HEK293T (cell line): ENCODE measurements around the gene MSS51.

Experiments
- CTCF ChIA-PET: fragments of 350-600 bp; formaldehyde crosslinking; extraction: SDS; loops from one replicate; lab custom pipeline; 2021; ENCODE audit warnings: antibody characterized with exemption, inconsistent platforms; lab: Yijun Ruan, JAX
- POLR2A ChIA-PET: fragments of 350-600 bp; formaldehyde crosslinking; extraction: SDS; loops from one replicate; lab custom pipeline; 2020; ENCODE audit warnings: antibody characterized with exemption, inconsistent platforms; lab: Yijun Ruan, JAX
- DNase-seq: peaks from one replicate; pipeline ENCODE4 v3.0.0; 2012; ENCODE audit warnings: mixed read lengths; ENCODE audit errors: extremely low spot score
- ARNT ChIP-seq: fragments of 450-650 bp; IDR thresholded peaks from 2 replicates; pipeline ENCODE4 v1.6.1; 2017; ENCODE audit warnings: mild to moderate bottlenecking
- BHLHE40 ChIP-seq: fragments of 450-650 bp; IDR thresholded peaks from 2 replicates; pipeline ENCODE4 v1.6.1; 2016; ENCODE audit warnings: mild to moderate bottlenecking, moderate library complexity, borderline replicate concordance
- CTBP1 ChIP-seq: fragments of 450-650 bp; IDR thresholded peaks from 2 replicates; pipeline ENCODE4 v1.6.1; 2016; ENCODE audit warnings: borderline replicate concordance
- ELF4 ChIP-seq: fragments of 450-650 bp; IDR thresholded peaks from 2 replicates; pipeline ENCODE4 v1.6.1; 2017; ENCODE audit warnings: antibody characterized with exemption
- FOXA1 ChIP-seq: fragments of 450-650 bp; IDR thresholded peaks from 2 replicates; pipeline ENCODE4 v1.6.1; 2016; ENCODE audit warnings: mild to moderate bottlenecking
- FOXK2 ChIP-seq: fragments of 450-650 bp; IDR thresholded peaks from 2 replicates; pipeline ENCODE4 v1.6.1; 2016; ENCODE audit warnings: mild to moderate bottlenecking
- FOXM1 ChIP-seq: fragments of 450-650 bp; IDR thresholded peaks from 2 replicates; pipeline ENCODE4 v1.6.1; 2017; ENCODE audit warnings: mild to moderate bottlenecking, borderline replicate concordance
- HDGF ChIP-seq: fragments of 450-650 bp; IDR thresholded peaks from 2 replicates; pipeline ENCODE4 v1.6.1; 2017; ENCODE audit warnings: antibody characterized with exemption, borderline replicate concordance
- L3MBTL2 ChIP-seq: fragments of 450-650 bp; conservative IDR thresholded peaks from 2 replicates; pipeline ENCODE4 v1.6.1; 2016; ENCODE audit warnings: mild to moderate bottlenecking
- LEF1 ChIP-seq: fragments of 450-650 bp; IDR thresholded peaks from 2 replicates; pipeline ENCODE4 v1.6.1; 2017; ENCODE audit warnings: mild to moderate bottlenecking, borderline replicate concordance
- NFRKB ChIP-seq: fragments of 450-650 bp; IDR thresholded peaks from 2 replicates; pipeline ENCODE4 v1.6.1; 2016; ENCODE audit warnings: mild to moderate bottlenecking, moderate library complexity
- SP1 ChIP-seq: fragments of 450-650 bp; IDR thresholded peaks from 2 replicates; pipeline ENCODE4 v1.6.1; 2017
- SUZ12 ChIP-seq: fragments of 450-650 bp; IDR thresholded peaks from 2 replicates; pipeline ENCODE4 v1.6.1; 2016; ENCODE audit warnings: mild to moderate bottlenecking
- TARDBP ChIP-seq: fragments of 450-650 bp; IDR thresholded peaks from 2 replicates; pipeline ENCODE4 v1.6.1; 2016
- ZNF384 ChIP-seq: fragments of 450-650 bp; IDR thresholded peaks from 2 replicates; pipeline ENCODE4 v1.6.1; 2016
- TF ChIP-seq, protein P1 (sequence below): fragments of 450-650 bp; IDR thresholded peaks from 2 replicates; pipeline ENCODE4 v1.6.1; 2016

Gene MSS51

GRCh38 chr10:73465978-73466726, 32.8 kb upstream of the MSS51 start:
- DNase-seq, result no peak
- no peak for TF ChIP-seq SP1
- no peak for TF ChIP-seq NFRKB
- no peak for TF ChIP-seq CTBP1
- no peak for TF ChIP-seq ARNT
- TF ChIP-seq BHLHE40, result no peak
- no peak for TF ChIP-seq FOXM1
- POLR2A ChIA-PET, result no interaction called here
- CTCF ChIA-PET, result no interaction called here

- DNase-seq, result no peak
- POLR2A ChIA-PET, result no interaction called here
- CTCF ChIA-PET, result no interaction called here
- TF ChIP-seq LEF1 (no peak), ZNF384 (no peak), SP1 (no peak), FOXM1 (no peak), ARNT (no peak), BHLHE40 (no peak), HDGF (no peak), FOXK2 (no peak), SUZ12 (no peak), TARDBP (no peak), NFRKB (no peak)
These were observed 27.5 kb upstream of the MSS51 start for GRCh38 chr10:73460897-73461296.

DNA sequence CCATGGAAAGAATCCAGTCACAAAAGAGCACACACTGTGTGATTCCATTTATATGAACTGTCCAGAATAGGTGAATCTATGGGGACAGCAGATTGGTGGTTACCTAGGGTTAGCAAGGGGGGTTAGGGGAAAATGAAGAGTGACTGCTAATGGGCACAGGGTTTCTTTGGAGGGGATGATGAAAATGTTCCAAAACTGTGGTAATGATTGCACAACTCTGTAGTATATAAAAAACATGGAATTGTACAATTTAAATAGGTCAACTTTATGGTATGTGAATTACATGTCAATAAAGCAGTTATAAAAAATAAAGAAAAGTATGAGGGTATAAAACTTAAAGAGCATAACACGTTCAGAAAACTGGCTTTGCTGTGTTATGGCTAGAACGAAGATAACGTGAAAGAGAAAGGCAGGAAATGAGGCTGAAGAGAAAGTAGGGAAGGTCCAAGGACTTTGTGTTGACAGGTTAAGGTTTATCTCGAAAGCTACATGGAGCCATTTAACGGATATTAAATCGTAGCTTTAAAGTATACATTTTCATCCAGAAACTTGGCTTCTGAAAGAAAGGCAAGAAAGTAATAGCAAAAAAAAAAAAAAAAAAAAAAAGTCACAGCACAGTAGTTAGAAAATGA, 26.4 kb upstream of the MSS51 start:
- POLR2A ChIA-PET, result no interaction called here
- CTCF ChIA-PET, result no interaction called here
- no peak for TF ChIP-seq ELF4
- TF ChIP-seq ARNT, result no peak
- TF ChIP-seq FOXK2, result no peak
- no peak for TF ChIP-seq SP1
- no peak for TF ChIP-seq ZNF384
- TF ChIP-seq FOXA1, result no peak
- no peak for DNase-seq

DNA sequence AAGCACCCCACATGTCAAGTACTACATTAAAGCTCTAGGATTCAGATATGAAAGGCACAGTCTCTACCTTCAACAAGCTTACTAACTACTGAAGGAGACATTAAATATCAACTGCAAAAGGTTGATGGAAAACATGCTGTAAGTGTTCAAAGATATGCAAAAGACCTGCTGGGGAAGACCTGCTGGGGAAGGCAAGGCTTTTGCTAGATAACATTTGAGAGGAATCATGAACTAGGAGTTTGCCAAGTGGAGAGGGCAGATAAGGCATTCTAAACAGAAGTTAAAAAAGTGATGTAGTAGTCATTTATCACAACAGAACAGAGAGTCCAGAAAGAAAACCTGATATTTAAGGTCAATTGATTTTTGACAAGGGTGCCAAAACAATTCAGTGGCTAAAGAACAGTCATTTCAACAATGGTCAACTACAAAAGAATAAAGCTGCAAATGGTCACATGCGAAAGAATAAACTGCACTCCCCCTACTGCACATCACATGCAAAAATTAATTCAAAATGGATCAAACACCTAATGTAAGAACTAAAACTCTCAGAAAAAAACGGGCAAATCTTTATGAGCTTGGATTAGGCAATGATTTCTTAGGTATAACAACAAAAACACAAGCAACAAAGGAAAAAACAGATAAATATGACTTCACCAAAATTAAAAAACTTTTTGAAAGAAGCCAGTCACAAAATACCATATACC, 23.0 kb upstream of the MSS51 start:
- ChIA-PET CTCF (no interaction called here), POLR2A (no interaction called here)
- DNase-seq, result no peak
- no peak for TF ChIP-seq BHLHE40
- TF ChIP-seq FOXA1, result no peak
- TF ChIP-seq ELF4, result no peak
- no peak for TF ChIP-seq NFRKB
- no peak for TF ChIP-seq ZNF384
- TF ChIP-seq LEF1, result no peak
- TF ChIP-seq L3MBTL2, result no peak
- TF ChIP-seq FOXM1, result no peak
- TF ChIP-seq SP1, result no peak
- no peak for TF ChIP-seq TARDBP
- no peak for TF ChIP-seq SUZ12
- TF ChIP-seq ARNT, result no peak
- no peak for TF ChIP-seq HDGF
- no peak for TF ChIP-seq CTBP1
- no peak for TF ChIP-seq FOXK2
- TF ChIP-seq, protein P1, sequence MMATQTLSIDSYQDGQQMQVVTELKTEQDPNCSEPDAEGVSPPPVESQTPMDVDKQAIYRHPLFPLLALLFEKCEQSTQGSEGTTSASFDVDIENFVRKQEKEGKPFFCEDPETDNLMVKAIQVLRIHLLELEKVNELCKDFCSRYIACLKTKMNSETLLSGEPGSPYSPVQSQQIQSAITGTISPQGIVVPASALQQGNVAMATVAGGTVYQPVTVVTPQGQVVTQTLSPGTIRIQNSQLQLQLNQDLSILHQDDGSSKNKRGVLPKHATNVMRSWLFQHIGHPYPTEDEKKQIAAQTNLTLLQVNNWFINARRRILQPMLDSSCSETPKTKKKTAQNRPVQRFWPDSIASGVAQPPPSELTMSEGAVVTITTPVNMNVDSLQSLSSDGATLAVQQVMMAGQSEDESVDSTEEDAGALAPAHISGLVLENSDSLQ, result no peak

- no peak for TF ChIP-seq SUZ12
- TF ChIP-seq CTBP1, result no peak
- no peak for TF ChIP-seq ZNF384
- TF ChIP-seq, protein P1, result no peak
- TF ChIP-seq ELF4, result no peak
- no peak for TF ChIP-seq FOXM1
- no peak for TF ChIP-seq LEF1
- TF ChIP-seq NFRKB, result no peak
- TF ChIP-seq HDGF, result no peak
- TF ChIP-seq FOXK2, result no peak
- TF ChIP-seq BHLHE40, result no peak
- TF ChIP-seq FOXA1, result no peak
- DNase-seq, result no peak
- ChIA-PET POLR2A (no interaction called here), CTCF (no interaction called here)
These were observed 15.8 kb upstream of the MSS51 start for GRCh38 chr10:73449113-73449512.

DNA sequence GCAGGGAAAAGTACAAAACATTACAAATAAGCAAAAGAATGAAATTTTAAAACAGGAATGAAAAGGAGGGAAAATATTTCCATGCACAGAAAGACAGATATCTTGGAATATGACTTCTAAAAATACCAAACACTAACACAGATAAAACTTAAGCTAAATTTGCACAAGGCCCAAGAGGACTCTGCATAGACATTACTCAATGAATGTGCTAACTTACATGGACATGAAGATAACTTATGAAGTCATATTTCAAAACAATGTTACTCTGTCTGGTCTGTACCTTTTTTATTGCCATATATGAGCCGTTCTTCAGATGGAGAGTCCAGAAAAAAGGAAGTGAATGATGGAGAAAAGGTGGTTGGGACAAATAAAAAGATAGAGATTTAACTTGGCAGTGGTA, 15.0 kb upstream of the MSS51 start:
- TF ChIP-seq FOXK2 (no peak), SUZ12 (no peak), SP1 (no peak), FOXA1 (no peak), ARNT (no peak), ELF4 (no peak), L3MBTL2 (no peak), LEF1 (no peak), HDGF (no peak), TARDBP (no peak), ZNF384 (no peak), NFRKB (no peak), BHLHE40 (no peak), FOXM1 (no peak), CTBP1 (no peak)
- TF ChIP-seq, protein P1, result no peak
- POLR2A ChIA-PET, result no interaction called here
- DNase-seq, result no peak
- CTCF ChIA-PET, result no interaction called here
